Parathyroid adenoma (tissue), 2 donors: Measurements from ENCODE around the gene OR1J1.

ENCODE experiments used
- H2AFZ ChIP-seq: fragments of 300-600 bp; sonication (generic); one replicate; pipeline ENCODE4 v1.7.0; 2017; ENCODE audit warnings: antibody characterized with exemption, mild to moderate bottlenecking
- H3K27ac ChIP-seq: fragments of 300-600 bp; sonication (generic); one replicate; pipeline ENCODE4 v1.7.0; 2017
- H3K27me3 ChIP-seq: fragments of 300-600 bp; sonication (generic); one replicate; pipeline ENCODE4 v1.7.0; 2017; ENCODE audit warnings: low read length; ENCODE audit not compliant: control insufficient read depth, insufficient read depth
- H3K36me3 ChIP-seq: fragments of 300-600 bp; sonication (generic); one replicate; pipeline ENCODE4 v1.7.0; 2017; ENCODE audit warnings: low read length; ENCODE audit not compliant: control insufficient read depth, insufficient read depth
- H3K4me1 ChIP-seq: fragments of 300-600 bp; sonication (generic); one replicate; pipeline ENCODE4 v1.7.0; 2017; ENCODE audit warnings: control low read depth
- H3K4me2 ChIP-seq: fragments of 300-600 bp; sonication (generic); one replicate; pipeline ENCODE4 v1.7.0; 2017; ENCODE audit warnings: low read length
- H3K4me3 ChIP-seq: fragments of 300-600 bp; sonication (generic); one replicate; pipeline ENCODE4 v1.7.0; 2017; ENCODE audit warnings: low read depth, low read length
- H3K79me2 ChIP-seq: fragments of 300-600 bp; sonication (generic); one replicate; pipeline ENCODE4 v1.7.0; 2017; ENCODE audit warnings: control low read depth
- H3K9ac ChIP-seq: fragments of 300-600 bp; sonication (generic); one replicate; pipeline ENCODE4 v1.7.0; 2017; ENCODE audit warnings: mild to moderate bottlenecking
- H3K9me3 ChIP-seq: fragments of 300-600 bp; sonication (generic); one replicate; pipeline ENCODE4 v1.7.0; 2017; ENCODE audit warnings: low read length; ENCODE audit not compliant: control insufficient read depth
- TF ChIP-seq, protein P1 (sequence below): fragments of 300-600 bp; sonication (generic); IDR thresholded peaks from one replicate; pipeline ENCODE4 v1.7.0; 2017; ENCODE audit warnings: antibody characterized with exemption, mild to moderate bottlenecking
- donor health status: primary hyperparathyroidism.

The OR1J1 gene, protein sequence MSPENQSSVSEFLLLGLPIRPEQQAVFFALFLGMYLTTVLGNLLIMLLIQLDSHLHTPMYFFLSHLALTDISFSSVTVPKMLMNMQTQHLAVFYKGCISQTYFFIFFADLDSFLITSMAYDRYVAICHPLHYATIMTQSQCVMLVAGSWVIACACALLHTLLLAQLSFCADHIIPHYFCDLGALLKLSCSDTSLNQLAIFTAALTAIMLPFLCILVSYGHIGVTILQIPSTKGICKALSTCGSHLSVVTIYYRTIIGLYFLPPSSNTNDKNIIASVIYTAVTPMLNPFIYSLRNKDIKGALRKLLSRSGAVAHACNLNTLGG

DNA sequence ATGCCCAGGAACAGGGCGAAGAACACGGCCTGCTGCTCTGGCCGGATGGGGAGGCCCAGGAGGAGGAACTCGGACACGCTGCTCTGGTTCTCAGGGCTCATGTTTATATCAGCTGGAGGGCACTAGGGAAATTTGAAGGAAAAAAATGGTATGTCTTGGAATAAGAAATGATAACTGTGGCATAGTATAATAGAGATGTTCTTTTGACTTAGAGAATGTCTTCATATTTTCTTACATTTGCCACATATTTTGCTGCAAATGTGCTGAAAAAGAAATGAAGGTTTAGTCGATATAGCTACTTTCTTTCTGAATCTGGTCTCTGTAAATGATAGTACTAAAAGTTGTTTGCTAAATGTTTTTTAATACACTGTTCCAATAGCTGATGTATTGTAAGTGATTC is at the start of gene OR1J1:
TSS of gene OR1J1 (minus strand) at position 101 of the 400 bp plus-strand sequence. CDS start at position 101, 0 bp downstream.
- H3K79me2 ChIP-seq: no peaks in the 10 kb centered on the region
- H3K27me3 ChIP-seq: no peaks in the 10 kb centered on the region
- no peak within 1 kb of the TSS for H3K4me2 ChIP-seq
- H3K9me3 ChIP-seq: no peaks in the 10 kb centered on the region
- no peaks in the 10 kb centered on the region for H3K36me3 ChIP-seq
- no peak within 1 kb of the TSS for H2AFZ ChIP-seq
- no peak within 1 kb of the TSS for H3K27ac ChIP-seq
- no peak within 1 kb of the TSS for H3K4me3 ChIP-seq
- TF ChIP-seq, protein P1, sequence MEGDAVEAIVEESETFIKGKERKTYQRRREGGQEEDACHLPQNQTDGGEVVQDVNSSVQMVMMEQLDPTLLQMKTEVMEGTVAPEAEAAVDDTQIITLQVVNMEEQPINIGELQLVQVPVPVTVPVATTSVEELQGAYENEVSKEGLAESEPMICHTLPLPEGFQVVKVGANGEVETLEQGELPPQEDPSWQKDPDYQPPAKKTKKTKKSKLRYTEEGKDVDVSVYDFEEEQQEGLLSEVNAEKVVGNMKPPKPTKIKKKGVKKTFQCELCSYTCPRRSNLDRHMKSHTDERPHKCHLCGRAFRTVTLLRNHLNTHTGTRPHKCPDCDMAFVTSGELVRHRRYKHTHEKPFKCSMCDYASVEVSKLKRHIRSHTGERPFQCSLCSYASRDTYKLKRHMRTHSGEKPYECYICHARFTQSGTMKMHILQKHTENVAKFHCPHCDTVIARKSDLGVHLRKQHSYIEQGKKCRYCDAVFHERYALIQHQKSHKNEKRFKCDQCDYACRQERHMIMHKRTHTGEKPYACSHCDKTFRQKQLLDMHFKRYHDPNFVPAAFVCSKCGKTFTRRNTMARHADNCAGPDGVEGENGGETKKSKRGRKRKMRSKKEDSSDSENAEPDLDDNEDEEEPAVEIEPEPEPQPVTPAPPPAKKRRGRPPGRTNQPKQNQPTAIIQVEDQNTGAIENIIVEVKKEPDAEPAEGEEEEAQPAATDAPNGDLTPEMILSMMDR: no peak
- H3K9ac ChIP-seq: no peak within 1 kb of the TSS
- no peaks in the 10 kb centered on the region for H3K4me1 ChIP-seq

DNA sequence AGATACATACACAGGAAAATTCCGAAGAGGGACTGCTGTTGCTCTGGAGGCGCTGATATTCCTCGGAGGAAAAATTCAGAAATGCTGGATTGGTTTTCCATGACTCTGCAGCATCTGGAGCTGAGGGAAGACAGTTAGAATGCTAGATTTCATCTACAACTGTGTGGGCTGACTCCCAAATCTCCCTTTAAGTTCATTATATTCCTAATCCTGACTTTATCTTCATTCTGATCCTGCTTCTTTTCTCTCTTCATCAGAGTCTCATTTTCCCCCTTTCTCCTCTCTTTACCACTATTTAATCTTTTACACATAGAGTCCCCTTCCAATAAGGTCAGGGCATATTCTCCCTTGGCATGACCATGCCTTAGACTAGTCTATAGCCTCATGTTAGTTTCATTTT is 49.5 kb upstream of the OR1J1 start, which contains the start of gene OR1N1:
TSS of gene OR1N1 (minus strand) at position 101 of the 400 bp plus-strand sequence. CDS start at position 101, 0 bp downstream.
- Histone ChIP-seq H2AFZ (no peak within 1 kb of the TSS), H3K79me2 (no peaks in the 10 kb centered on the region), H3K9me3 (no peaks in the 10 kb centered on the region), H3K27me3 (no peaks in the 10 kb centered on the region), H3K9ac (no peak within 1 kb of the TSS), H3K27ac (no peak within 1 kb of the TSS), H3K4me2 (no peak within 1 kb of the TSS), H3K36me3 (no peaks in the 10 kb centered on the region), H3K4me1 (no peaks in the 10 kb centered on the region), H3K4me3 (no peak within 1 kb of the TSS)
- TF ChIP-seq, protein P1: no peak

DNA sequence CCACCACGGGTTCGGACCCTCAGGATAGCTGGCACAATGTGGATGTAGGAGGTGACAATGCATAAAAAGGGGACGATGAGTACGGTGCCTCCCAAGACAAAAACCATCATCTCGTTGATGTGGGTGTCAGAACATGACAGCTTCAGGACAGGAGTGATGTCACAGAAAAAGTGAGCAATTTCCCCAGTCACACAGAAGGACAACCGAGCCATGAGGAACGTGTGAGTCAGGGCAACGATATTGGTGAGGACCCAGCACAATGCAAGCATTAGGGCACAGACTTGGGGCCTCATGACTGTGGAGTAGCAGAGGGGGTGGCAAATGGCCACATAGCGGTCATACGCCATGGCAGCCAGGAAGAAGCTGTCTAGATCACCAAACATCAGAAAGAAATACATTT is 48.9 kb upstream of the OR1J1 start:
- TF ChIP-seq, protein P1: no peak
- Histone ChIP-seq H2AFZ (no peak overlapping the region), H3K27me3 (no peaks in the 10 kb centered on the region), H3K36me3 (no peaks in the 10 kb centered on the region), H3K27ac (no peak overlapping the region), H3K79me2 (no peaks in the 10 kb centered on the region), H3K9ac (no peak overlapping the region), H3K4me2 (no peak overlapping the region), H3K9me3 (no peaks in the 10 kb centered on the region), H3K4me3 (no peak overlapping the region), H3K4me1 (no peaks in the 10 kb centered on the region)

DNA sequence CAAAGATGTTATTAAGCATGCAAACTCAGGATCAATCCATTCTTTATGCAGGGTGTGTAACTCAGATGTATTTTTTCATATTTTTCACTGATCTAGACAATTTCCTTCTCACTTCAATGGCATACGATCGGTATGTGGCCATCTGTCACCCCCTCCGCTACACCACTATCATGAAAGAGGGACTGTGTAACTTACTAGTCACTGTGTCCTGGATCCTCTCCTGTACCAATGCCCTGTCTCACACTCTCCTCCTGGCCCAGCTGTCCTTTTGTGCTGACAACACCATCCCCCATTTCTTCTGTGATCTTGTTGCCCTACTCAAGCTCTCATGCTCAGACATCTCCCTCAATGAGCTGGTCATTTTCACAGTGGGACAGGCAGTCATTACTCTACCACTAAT is 41.6 kb upstream of the OR1J1 start:
- H3K79me2 ChIP-seq: no peaks in the 10 kb centered on the region
- H3K27ac ChIP-seq: no peak overlapping the region
- no peak overlapping the region for H3K4me3 ChIP-seq
- no peaks in the 10 kb centered on the region for H3K9me3 ChIP-seq
- H3K9ac ChIP-seq: no peak overlapping the region
- H3K4me2 ChIP-seq: no peak overlapping the region
- no peaks in the 10 kb centered on the region for H3K36me3 ChIP-seq
- no peak overlapping the region for H2AFZ ChIP-seq
- no peaks in the 10 kb centered on the region for H3K4me1 ChIP-seq
- TF ChIP-seq, protein P1: no peak
- no peaks in the 10 kb centered on the region for H3K27me3 ChIP-seq

DNA sequence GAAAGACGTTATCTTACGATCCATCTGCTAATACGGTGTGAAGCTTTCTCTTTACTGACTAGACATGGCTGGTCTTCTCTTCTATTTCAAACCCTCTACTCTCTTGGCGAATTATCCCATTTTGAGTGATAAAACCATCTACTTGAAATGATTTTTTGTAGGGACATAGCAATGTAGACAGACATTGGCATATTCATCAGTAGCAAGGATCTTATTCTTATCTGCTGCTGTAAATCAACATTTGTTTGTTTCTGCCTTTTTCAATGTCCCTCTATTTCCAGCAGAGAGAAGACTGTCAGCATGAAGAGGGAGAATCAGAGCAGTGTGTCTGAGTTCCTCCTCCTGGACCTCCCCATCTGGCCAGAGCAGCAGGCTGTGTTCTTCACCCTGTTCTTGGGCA is 41.1 kb upstream of the OR1J1 start, which contains the start of gene OR1J4:
TSS of gene OR1J4 (plus strand) at position 301 of the 400 bp plus-strand sequence. CDS start at position 301, 0 bp downstream.
- H3K79me2 ChIP-seq: no peaks in the 10 kb centered on the region
- no peak within 1 kb of the TSS for H3K4me3 ChIP-seq
- no peaks in the 10 kb centered on the region for H3K27me3 ChIP-seq
- H3K4me1 ChIP-seq: no peaks in the 10 kb centered on the region
- no peak within 1 kb of the TSS for H3K27ac ChIP-seq
- no peak within 1 kb of the TSS for H2AFZ ChIP-seq
- no peak within 1 kb of the TSS for H3K4me2 ChIP-seq
- TF ChIP-seq, protein P1: no peak
- no peaks in the 10 kb centered on the region for H3K36me3 ChIP-seq
- no peak within 1 kb of the TSS for H3K9ac ChIP-seq
- H3K9me3 ChIP-seq: no peaks in the 10 kb centered on the region
